Breast epithelium (tissue), 4 donors: ENCODE data around the gene CDH3. TPM values are rescaled to one million over a fixed set of nuclear protein-coding genes. Genes with fewer than 3 reads are reported as not detected.

Experiments used
- DNase-seq, 2 donors: peaks; one replicate each; pipeline ENCODE4 v3.0.0-alpha.2; 2019; ENCODE audit warnings: low spot score in 2 of 2
- H3K27ac ChIP-seq, 2 donors: fragments of 200-600 bp; sonication (generic) in 1 of 2; one replicate each; pipeline ENCODE4 v1.5.1; 2016 to 2019; ENCODE audit warnings: mild to moderate bottlenecking in 1 of 2
- H3K27me3 ChIP-seq, 2 donors: fragments of 200-600 bp; sonication (generic) in 1 of 2; one replicate each; pipeline versions ENCODE4 v1.5.1 to v1.6.0; 2017 to 2019; ENCODE audit warnings: control low read depth in 1 of 2, mild to moderate bottlenecking in 1 of 2
- H3K36me3 ChIP-seq: fragments of 200-600 bp; one replicate; pipeline ENCODE4 v1.5.1; 2019
- H3K4me1 ChIP-seq, 2 donors: fragments of 200-600 bp; sonication (generic); one replicate each; pipeline ENCODE4 v1.5.1; 2016 to 2019; ENCODE audit warnings: control low read depth in 1 of 2
- H3K4me3 ChIP-seq, 3 donors: fragments of 200-600 bp; sonication (generic); 1 replicate in 2 of 3; 2 replicates in 1 of 3; pipeline ENCODE4 v1.5.1; 2016 to 2019; ENCODE audit warnings: mild to moderate bottlenecking in 3 of 3, moderate library complexity in 2 of 3
- H3K9me3 ChIP-seq, 2 donors: fragments of 200-600 bp; sonication (generic) in 1 of 2; one replicate each; pipeline ENCODE4 v1.5.1; 2016 to 2019; ENCODE audit warnings: control low read depth in 1 of 2
- POLR2A ChIP-seq: fragments of 450-650 bp; IDR thresholded peaks from one replicate; pipeline ENCODE4 v1.6.1; 2016; ENCODE audit warnings: antibody characterized with exemption, mild to moderate bottlenecking, moderate library complexity
- POLR2AphosphoS5 ChIP-seq, 3 donors: sonication (generic); formaldehyde crosslinking; IDR thresholded peaks; one replicate each; pipeline ENCODE4 v1.6.1; 2017; ENCODE audit warnings: antibody characterized with exemption in 3 of 3
- intact Hi-C: fragments of 100-400 bp; cut with DNase I; formaldehyde crosslinking; loops from one replicate; pipeline ENCODE4 v1.15.1; 2023; ENCODE audit warnings: low total_unique reads
- total RNA-seq, 3 donors: library from RNA; depleted of rRNA; stranded (reverse); fragments of >200 nt; gene quantifications; one replicate each; pipeline ENCODE4 v1.1.0, GENCODE V29; 2016
- TF ChIP-seq, protein P1 (sequence below), 3 donors: fragments of 450-650 bp; IDR thresholded peaks; one replicate each; pipeline ENCODE4 v1.5.1; 2016 to 2017; ENCODE audit warnings: antibody characterized with exemption in 3 of 3, mild to moderate bottlenecking in 3 of 3, moderate library complexity in 3 of 3

CDH3 gene
- total RNA-seq, 3 donors from 2014 or later, result 0.32 to 62.6 (median 39.0) TPM

DNA sequence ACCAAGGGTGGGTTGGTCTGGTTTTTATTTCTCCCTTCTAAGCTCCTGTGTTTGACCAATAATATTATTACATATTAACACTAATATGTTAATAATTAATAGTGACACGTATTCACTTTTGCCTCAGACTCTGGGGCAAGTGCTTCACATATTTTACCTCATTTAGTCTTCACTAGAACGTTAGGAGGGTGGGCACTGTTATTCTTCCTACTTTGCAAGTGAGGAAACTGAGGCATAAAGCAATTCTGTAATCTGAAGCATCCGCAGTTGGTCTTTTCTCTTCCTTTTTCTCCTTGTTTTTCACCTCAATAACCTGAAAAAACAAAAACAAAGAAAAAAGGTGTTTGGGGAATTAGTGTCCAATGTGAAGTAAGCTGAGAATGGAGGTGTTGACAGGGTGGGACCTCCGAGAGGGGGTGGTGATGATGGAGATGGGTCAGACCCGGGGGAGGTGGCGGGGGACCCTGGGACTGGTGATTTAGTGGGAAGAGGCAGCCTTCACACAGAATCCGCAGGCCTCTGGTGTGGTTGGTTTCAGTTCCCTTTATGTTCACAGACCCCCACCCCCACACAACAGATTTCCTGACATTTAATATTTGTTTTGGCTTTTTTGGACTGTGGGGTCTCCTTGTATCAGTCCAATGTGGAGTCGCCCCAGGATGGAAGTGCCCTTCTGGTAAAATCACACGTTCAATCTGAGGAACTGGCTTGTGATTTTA is 95.7 kb downstream of the CDH3 start:
- no peak for DNase-seq
- H3K9me3 ChIP-seq, result no peaks in the 10 kb centered on the region
- H3K4me1 ChIP-seq, result peaks cover 0 to 9% of the 10 kb centered on the region in 2 donors
- peaks cover 0 to 8% of the 10 kb centered on the region in 2 donors for H3K27me3 ChIP-seq
- intact Hi-C loops, result no loop called here
- no peaks in the 10 kb centered on the region for H3K36me3 ChIP-seq
- peak overlapping the region; percentile 81 to 93 for H3K27ac ChIP-seq
- H3K4me3 ChIP-seq, result no peak overlapping the region
- TF ChIP-seq POLR2AphosphoS5 (IDR thresholded peaks at IDR 0.05) (no peak), POLR2A (no peak)
- TF ChIP-seq, protein P1, sequence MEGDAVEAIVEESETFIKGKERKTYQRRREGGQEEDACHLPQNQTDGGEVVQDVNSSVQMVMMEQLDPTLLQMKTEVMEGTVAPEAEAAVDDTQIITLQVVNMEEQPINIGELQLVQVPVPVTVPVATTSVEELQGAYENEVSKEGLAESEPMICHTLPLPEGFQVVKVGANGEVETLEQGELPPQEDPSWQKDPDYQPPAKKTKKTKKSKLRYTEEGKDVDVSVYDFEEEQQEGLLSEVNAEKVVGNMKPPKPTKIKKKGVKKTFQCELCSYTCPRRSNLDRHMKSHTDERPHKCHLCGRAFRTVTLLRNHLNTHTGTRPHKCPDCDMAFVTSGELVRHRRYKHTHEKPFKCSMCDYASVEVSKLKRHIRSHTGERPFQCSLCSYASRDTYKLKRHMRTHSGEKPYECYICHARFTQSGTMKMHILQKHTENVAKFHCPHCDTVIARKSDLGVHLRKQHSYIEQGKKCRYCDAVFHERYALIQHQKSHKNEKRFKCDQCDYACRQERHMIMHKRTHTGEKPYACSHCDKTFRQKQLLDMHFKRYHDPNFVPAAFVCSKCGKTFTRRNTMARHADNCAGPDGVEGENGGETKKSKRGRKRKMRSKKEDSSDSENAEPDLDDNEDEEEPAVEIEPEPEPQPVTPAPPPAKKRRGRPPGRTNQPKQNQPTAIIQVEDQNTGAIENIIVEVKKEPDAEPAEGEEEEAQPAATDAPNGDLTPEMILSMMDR (IDR thresholded peaks at IDR 0.05), result no peak

DNA sequence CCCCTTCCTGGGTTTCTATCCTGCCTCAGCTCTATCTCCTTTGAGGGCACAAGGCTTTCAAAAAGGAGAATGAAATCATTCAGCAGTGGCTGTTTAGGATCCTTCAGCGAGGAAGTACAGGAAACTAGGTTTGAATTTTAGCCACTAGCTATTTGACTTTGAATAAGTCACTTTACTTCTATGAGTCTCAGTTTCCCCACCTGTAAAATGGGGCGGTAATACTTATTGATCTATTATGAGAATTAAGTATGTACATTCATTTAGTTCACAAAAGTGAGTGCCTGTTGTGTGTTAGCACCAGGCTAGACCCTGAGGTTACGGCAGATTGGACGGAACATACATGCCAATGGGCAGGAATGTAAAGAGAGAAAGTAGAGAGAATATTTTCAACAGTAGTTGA is 98.6 kb downstream of the CDH3 start:
- intact Hi-C loops, result no loop called here
- no peaks in the 10 kb centered on the region for H3K9me3 ChIP-seq
- no peaks in the 10 kb centered on the region for H3K27me3 ChIP-seq
- TF ChIP-seq, protein P1 (IDR thresholded peaks at IDR 0.05), result no peak
- TF ChIP-seq POLR2AphosphoS5 (IDR thresholded peaks at IDR 0.05), result no peak
- no peak overlapping the region for H3K4me3 ChIP-seq
- no peak for DNase-seq
- peak overlapping the region; percentile 75 to 93 for H3K27ac ChIP-seq
- peaks cover 0 to 9% of the 10 kb centered on the region in 2 donors for H3K4me1 ChIP-seq
- H3K36me3 ChIP-seq, result no peaks in the 10 kb centered on the region

DNA sequence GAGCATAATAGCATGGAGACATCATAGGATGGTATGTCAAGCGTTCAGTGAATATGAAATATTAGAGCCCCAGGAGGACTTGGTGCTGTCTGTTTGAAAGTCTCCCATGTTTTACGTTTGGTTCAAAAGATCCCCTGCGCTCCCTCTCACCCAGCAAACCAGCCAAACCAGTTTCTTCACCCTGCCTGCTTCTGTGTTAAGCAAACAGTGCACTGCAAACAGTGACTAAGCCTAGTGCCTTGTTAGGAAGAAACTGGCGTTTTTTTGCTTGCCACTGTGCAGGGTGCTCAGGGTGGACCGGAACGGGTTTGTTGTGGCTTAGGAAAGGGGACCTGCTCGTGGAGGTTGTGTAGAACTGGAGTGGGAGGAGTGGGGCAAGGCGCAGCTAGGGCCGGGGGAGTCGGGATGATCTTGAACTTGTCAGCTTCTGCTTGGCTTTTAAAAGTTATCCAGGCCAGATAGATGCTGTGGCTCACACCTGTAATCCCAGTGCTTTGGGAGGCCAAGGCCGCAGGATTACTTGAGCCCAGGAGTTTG is 99.7 kb downstream of the CDH3 start:
- Histone ChIP-seq H3K4me3 (peak overlapping the region in 1 of 3 donors; percentile 30), H3K27me3 (no peaks in the 10 kb centered on the region), H3K4me1 (peaks cover 0 to 9% of the 10 kb centered on the region in 2 donors), H3K27ac (peak overlapping the region; percentile 75 to 93), H3K9me3 (no peaks in the 10 kb centered on the region), H3K36me3 (no peaks in the 10 kb centered on the region)
- peak; percentile 76 to 84 for DNase-seq
- intact Hi-C loops, result no loop called here
- TF ChIP-seq POLR2AphosphoS5 (IDR thresholded peaks at IDR 0.05), result peak in 2 of 3 donors; percentile 51 to 73
- TF ChIP-seq, protein P1 (IDR thresholded peaks at IDR 0.05), result no peak

DNA sequence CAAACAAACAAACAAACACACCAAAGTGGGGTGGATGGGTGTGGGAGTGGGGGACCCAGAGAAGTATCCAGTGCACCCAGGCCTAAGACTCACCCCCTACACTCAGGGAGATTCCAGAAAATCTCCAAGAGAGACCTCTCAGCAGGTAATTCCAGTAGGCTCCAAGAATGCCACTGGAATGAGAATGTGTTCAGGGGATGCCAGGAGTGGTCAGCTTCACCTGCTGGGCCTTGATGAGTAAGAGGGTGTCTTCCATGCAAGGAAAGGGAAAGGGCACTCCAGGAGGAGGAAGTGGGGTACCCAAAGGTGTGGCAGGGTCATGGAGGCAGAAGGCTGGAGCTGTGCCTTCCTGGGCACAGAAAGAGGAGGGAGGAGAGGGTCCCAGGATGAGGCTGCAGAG is 101.8 kb downstream of the CDH3 start:
- intact Hi-C loops, result no loop called here
- Histone ChIP-seq H3K9me3 (no peaks in the 10 kb centered on the region), H3K4me3 (no peak overlapping the region), H3K27ac (peak overlapping the region; percentile 57 to 93), H3K27me3 (no peaks in the 10 kb centered on the region), H3K36me3 (no peaks in the 10 kb centered on the region), H3K4me1 (peaks cover 0 to 9% of the 10 kb centered on the region in 2 donors)
- DNase-seq, result no peak
- TF ChIP-seq POLR2AphosphoS5 (IDR thresholded peaks at IDR 0.05) (no peak), POLR2A (no peak)
- TF ChIP-seq, protein P1 (IDR thresholded peaks at IDR 0.05), result no peak

DNA sequence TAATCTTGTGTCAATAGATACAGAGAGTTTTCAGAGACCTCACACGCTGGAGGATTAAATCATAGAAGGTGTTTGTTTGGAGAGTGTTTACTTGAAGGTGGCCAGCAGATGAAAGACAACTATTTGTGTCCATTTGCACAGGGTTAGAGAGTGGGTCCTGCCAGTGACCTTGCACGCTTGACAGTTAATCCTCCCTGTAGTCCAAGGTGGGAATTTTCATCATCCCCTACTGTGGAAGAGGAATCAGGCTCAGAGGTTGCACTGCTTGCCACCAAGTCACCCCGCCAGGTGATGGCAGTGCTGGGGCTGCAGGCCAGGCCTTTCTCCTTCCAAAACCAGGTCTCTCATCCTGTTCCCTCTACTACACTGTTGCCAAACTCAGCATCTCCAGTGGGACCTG is 104.3 kb downstream of the CDH3 start:
- no peaks in the 10 kb centered on the region for H3K9me3 ChIP-seq
- TF ChIP-seq POLR2AphosphoS5 (IDR thresholded peaks at IDR 0.05) (no peak), POLR2A (no peak)
- TF ChIP-seq, protein P1 (IDR thresholded peaks at IDR 0.05), result no peak
- H3K27ac ChIP-seq, result peak overlapping the region; percentile 15 to 51
- peaks cover 0 to under 1% of the 10 kb centered on the region in 2 donors for H3K4me1 ChIP-seq
- no peak for DNase-seq
- no peak overlapping the region for H3K4me3 ChIP-seq
- H3K36me3 ChIP-seq, result no peaks in the 10 kb centered on the region
- H3K27me3 ChIP-seq, result no peaks in the 10 kb centered on the region
- intact Hi-C loops, result no loop called here
